Activated T-helper 17 cell treated with anti-CD3 and anti-CD28 coated beads, Interleukin-2, amount 50 U/mL, for 72 hours (primary cell): Measurements from ENCODE around the gene CTU1. TPM values are rescaled to one million over a fixed set of nuclear protein-coding genes. Genes with fewer than 3 reads are reported as not detected.

Experiments used
- ATAC-seq: fragments of 150-1000 bp; cut with Tn5 transposase; replicated peaks from 2 replicates; pipeline ENCODE4 v1.10.0; 2021; ENCODE audit warnings: mild to moderate bottlenecking, moderate library complexity
- H3K27ac Mint-ChIP-seq: one replicate; pipeline ENCODE4 v1.8.0; 2022; ENCODE audit warnings: mixed read lengths
- H3K27me3 Mint-ChIP-seq: one replicate; pipeline ENCODE4 v1.8.0; 2022; ENCODE audit warnings: mixed read lengths
- H3K36me3 Mint-ChIP-seq: one replicate; pipeline ENCODE4 v1.8.0; 2022; ENCODE audit warnings: low read depth, mild to moderate bottlenecking, mixed read lengths
- H3K4me1 Mint-ChIP-seq: one replicate; pipeline ENCODE4 v1.8.0; 2022; ENCODE audit warnings: mixed read lengths
- H3K4me3 Mint-ChIP-seq: one replicate; pipeline ENCODE4 v1.8.0; 2022; ENCODE audit warnings: mild to moderate bottlenecking, mixed read lengths
- H3K9me3 Mint-ChIP-seq: one replicate; pipeline ENCODE4 v1.8.0; 2022; ENCODE audit warnings: mixed read lengths
- total RNA-seq, 2 donors: library from RNA; stranded (reverse); gene quantifications; one replicate each; pipeline ENCODE4 v1.2.3, GENCODE V29; 2022

Gene CTU1
- total RNA-seq, 2 donors from 2014 or later: 7.0 to 9.7 TPM

DNA sequence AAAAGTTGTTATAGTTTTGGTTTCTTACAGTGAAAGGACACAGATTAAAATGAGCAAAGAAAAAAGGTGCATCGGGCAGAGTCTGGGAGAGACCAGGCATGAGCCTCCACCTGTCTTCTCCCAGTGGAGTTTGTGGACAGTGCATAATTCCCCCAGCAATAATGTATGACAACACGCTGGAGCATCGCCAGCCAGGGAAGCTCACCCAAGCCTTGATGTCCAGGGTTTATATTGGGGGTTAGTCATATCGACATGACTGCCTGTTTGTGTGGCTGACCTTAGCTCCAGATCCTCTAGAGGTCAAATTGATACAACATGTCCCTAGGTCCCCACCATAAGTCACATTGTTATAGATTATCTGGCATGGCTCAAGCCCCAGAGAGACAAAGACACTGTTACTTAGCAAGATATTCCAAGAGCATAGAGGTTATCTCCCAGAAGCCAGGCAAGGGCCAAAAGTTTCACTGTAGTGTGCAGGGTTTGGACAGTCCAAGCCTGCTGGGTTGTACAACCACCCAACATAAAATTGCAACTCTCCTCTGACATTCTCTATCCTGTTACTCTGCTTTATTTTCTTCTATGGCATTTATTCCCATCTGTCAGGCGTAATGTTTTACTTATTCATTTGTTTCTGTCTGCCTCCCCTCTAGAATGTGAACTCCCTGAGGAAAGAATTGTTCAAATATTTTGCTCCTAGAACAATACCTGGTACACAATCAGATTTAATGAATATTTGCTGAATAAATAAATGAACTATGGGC, 37.7 kb downstream of the CTU1 start:
- Mint-ChIP-seq H3K9me3 (peaks cover 3% of the 10 kb centered on the region), H3K27ac (no peak overlapping the region), H3K27me3 (peaks cover 26% of the 10 kb centered on the region), H3K4me3 (no peak overlapping the region), H3K36me3 (no peaks in the 10 kb centered on the region), H3K4me1 (no peaks in the 10 kb centered on the region)
- no peak for ATAC-seq

DNA sequence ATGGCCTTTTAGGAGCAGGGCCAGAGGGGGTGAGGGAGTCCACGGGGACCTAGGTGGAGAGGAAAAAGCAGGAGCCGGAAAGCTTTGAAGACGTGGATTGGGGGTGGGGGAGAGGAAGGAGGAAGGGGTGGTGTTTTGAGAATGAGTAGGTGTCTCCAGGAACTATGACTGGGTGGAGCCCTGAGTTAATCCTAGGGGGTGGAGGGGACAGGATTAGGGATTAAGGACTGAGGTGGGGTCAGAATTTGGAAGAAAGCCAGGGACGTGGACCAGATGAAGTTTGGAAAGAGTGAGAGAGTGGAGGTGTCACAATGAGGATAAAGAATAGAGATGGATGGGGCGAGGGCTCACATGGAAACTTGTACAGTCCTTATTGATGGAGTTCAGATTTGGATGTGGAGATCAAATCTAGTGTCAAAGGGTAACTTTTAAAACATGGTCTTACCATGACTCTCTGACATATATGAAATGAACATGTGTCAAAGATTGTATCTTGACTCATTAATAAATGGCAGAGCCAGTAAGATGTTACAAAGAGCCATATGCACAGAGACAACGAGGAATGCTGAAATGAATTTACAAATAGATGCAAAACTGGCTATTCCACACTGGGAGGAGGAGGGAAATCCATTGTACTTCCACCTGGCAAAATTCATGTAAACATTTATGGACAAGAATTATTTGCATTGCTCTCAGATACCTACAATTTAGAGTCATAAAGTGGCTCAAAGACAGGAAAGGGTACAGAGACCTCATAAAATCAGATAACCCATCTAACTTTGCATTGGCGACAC, 41.6 kb downstream of the CTU1 start:
- Mint-ChIP-seq H3K27ac (no peak overlapping the region), H3K4me3 (no peak overlapping the region), H3K9me3 (no peaks in the 10 kb centered on the region), H3K4me1 (no peaks in the 10 kb centered on the region), H3K27me3 (peaks cover 36% of the 10 kb centered on the region), H3K36me3 (no peaks in the 10 kb centered on the region)
- ATAC-seq: no peak

DNA sequence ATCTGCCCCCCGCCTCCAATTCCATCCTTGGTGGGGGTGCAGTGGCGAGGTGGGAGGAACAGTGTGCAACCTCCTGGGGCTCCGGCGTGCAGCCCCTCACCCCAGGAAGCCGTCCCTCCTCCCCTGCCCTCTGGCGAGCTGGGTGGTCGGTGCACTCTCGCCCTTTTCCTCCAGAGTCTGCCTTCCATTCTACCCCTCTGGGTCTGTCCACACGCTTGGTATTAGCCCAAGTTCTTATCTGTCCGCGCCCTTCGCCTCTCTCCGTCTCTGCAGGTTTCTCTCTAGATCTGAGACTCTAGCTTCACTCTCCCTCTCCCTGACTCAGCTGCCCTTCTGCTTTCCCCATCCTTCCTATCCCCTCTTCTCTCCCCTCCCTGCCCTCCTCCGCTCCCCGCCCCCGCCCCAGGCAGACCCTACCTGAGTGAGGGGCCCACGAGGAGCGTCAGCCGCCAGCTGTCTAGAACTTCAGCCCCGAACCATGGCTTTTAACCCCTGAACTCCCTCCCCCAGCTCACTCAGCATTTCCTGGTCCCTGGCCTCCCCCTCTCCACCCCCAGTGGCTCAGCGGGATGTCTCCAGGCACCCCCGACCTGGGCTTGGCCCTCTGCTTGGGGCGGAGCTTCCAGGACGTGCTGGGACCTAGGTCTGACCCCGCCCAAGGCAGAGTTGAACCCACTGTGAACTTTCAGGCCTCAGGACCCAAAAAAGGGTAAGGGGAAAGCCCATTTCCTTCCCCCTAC, 42.8 kb downstream of the CTU1 start:
- H3K27ac Mint-ChIP-seq: no peak overlapping the region
- peaks cover 45% of the 10 kb centered on the region for H3K27me3 Mint-ChIP-seq
- no peaks in the 10 kb centered on the region for H3K4me1 Mint-ChIP-seq
- no peaks in the 10 kb centered on the region for H3K36me3 Mint-ChIP-seq
- no peak overlapping the region for H3K4me3 Mint-ChIP-seq
- H3K9me3 Mint-ChIP-seq: no peaks in the 10 kb centered on the region
- ATAC-seq: no peak

GRCh38 chr19:51064534-51065220, 43.5 kb downstream of the CTU1 start, which contains the start of gene KLK13:
Gene KLK13, minus strand, starts transcription at chr19:51065092. Its CDS starts 25 bp downstream, at chr19:51065067.
- peaks cover 50% of the 10 kb centered on the region for H3K27me3 Mint-ChIP-seq
- ATAC-seq: no peak
- H3K4me3 Mint-ChIP-seq: no peak within 1 kb of the TSS
- H3K4me1 Mint-ChIP-seq: no peaks in the 10 kb centered on the region
- no peaks in the 10 kb centered on the region for H3K9me3 Mint-ChIP-seq
- H3K36me3 Mint-ChIP-seq: no peaks in the 10 kb centered on the region
- H3K27ac Mint-ChIP-seq: no peak within 1 kb of the TSS

DNA sequence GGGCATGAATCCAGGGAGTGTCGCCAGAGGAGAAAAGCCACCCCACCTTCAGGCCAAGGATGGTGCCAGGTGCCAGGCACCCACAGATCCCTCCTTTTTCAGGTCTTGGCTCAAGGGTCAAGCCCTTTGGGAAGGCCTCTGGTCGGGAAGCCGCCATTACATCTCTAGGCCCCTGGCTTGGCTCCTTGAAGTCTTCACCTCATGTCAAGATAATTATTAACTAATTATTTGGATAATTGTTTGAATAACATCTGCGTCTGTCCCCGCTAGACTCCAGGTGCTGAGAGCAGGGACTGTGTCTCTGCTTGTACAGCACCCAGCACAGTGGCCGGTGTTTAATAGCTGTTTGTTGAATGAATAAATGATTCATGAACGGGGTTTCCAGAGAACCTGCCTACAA, 44.5 kb downstream of the CTU1 start:
- no peak overlapping the region for H3K27ac Mint-ChIP-seq
- H3K27me3 Mint-ChIP-seq: peaks cover 53% of the 10 kb centered on the region
- no peak for ATAC-seq
- H3K4me1 Mint-ChIP-seq: no peaks in the 10 kb centered on the region
- H3K36me3 Mint-ChIP-seq: no peaks in the 10 kb centered on the region
- H3K4me3 Mint-ChIP-seq: no peak overlapping the region
- H3K9me3 Mint-ChIP-seq: no peaks in the 10 kb centered on the region

DNA sequence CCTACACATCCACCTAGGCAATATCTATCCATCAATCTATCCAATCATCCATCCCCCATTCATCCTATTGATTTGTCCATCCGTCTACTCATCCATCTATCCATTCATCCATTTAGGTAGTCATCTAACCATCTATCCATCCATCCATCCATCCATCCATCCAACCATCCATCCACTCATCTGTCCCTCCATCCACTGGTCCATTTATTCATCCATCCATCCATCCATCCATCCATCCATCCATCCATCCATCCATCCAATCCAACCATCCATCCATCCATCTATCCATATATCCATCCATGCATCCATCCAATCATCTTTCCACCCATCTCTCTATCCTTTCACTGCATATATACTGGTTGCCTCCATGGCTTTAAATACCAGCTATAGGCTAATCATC, 47.2 kb downstream of the CTU1 start:
- Mint-ChIP-seq H3K9me3 (no peaks in the 10 kb centered on the region), H3K27me3 (peaks cover 51% of the 10 kb centered on the region), H3K36me3 (no peaks in the 10 kb centered on the region), H3K4me3 (no peak overlapping the region), H3K4me1 (no peaks in the 10 kb centered on the region), H3K27ac (no peak overlapping the region)
- no peak for ATAC-seq

DNA sequence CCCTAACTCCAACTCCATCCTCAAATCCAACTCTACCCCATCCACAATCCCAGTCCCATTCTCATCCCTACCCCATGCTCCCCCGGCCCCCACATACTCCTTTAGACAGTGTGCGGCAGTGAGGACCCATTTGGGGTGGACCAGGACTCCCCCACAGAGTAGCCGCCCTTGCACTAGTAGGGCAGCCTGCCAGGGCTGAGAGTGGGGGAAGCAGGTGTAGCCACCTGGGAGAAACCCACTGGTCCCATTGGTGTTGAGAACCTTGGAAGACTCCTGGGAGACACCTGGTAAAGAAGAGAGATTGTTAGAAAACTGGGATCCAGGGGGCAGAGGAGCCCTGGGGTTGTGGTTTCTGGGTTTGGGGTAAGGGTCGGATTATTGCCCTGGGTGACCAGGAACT, 47.9 kb downstream of the CTU1 start:
- Mint-ChIP-seq H3K27ac (no peak overlapping the region), H3K4me1 (no peaks in the 10 kb centered on the region), H3K27me3 (peaks cover 52% of the 10 kb centered on the region), H3K36me3 (no peaks in the 10 kb centered on the region), H3K4me3 (no peak overlapping the region), H3K9me3 (no peaks in the 10 kb centered on the region)
- no peak for ATAC-seq

DNA sequence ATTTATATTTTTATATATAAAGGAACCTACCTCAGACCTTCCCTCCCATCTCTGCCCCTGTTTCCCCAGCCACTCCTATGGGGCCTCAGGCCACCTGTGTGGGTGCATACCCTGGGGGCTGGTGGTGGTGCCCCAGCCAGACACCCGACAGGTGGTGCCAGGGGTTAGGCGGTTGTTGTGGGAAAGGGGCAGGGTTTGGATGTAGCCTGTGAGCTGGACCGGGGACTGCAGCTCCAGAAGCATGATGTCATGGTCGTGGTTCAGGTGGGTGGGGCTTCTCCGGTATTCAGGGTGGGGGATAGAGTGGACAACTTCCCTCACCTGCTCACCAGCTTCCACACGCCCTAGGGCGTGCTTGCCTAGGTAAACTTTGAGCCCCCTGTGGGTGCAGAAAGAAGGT, 48.5 kb downstream of the CTU1 start:
- ATAC-seq: no peak
- H3K36me3 Mint-ChIP-seq: no peaks in the 10 kb centered on the region
- H3K27ac Mint-ChIP-seq: no peak overlapping the region
- H3K27me3 Mint-ChIP-seq: peaks cover 52% of the 10 kb centered on the region
- no peaks in the 10 kb centered on the region for H3K4me1 Mint-ChIP-seq
- no peak overlapping the region for H3K4me3 Mint-ChIP-seq
- H3K9me3 Mint-ChIP-seq: no peaks in the 10 kb centered on the region

GRCh38 chr19:51055866-51056265, 52.3 kb downstream of the CTU1 start:
- H3K9me3 Mint-ChIP-seq: no peaks in the 10 kb centered on the region
- no peaks in the 10 kb centered on the region for H3K4me1 Mint-ChIP-seq
- H3K36me3 Mint-ChIP-seq: no peaks in the 10 kb centered on the region
- no peak overlapping the region for H3K4me3 Mint-ChIP-seq
- no peak overlapping the region for H3K27ac Mint-ChIP-seq
- no peak for ATAC-seq
- H3K27me3 Mint-ChIP-seq: peaks cover 46% of the 10 kb centered on the region

Other genes starting within 250 kb of the CTU1 start
- under 1 TPM in 1 of 2 donors, not detected in 1; 0.24 TPM for gene KLK2, start 235.0 kb downstream of the CTU1 start, total RNA-seq
- gene KLK4, start 197.0 kb downstream of the CTU1 start, total RNA-seq: not detected
- gene KLK5, start 155.4 kb downstream of the CTU1 start, total RNA-seq: not detected
- gene KLK6, start 138.8 kb downstream of the CTU1 start, total RNA-seq: not detected
- gene KLK7, start 124.5 kb downstream of the CTU1 start, total RNA-seq: not detected
- not detected for gene KLK8, start 106.8 kb downstream of the CTU1 start, total RNA-seq
- gene KLK10, start 88.7 kb downstream of the CTU1 start, total RNA-seq: not detected
- gene KLK11, start 81.8 kb downstream of the CTU1 start, total RNA-seq: not detected
- gene KLK12, start 73.4 kb downstream of the CTU1 start, total RNA-seq: not detected
- gene KLK13, start 43.3 kb downstream of the CTU1 start, total RNA-seq: not detected
- under 1 TPM; 0.26 to 0.77 TPM for gene KLK14, start 25.5 kb downstream of the CTU1 start, total RNA-seq
- gene SIGLEC9, start 16.5 kb upstream of the CTU1 start, total RNA-seq: under 1 TPM; 0.15 to 0.74 TPM
- not detected for gene SIGLEC7, start 33.9 kb upstream of the CTU1 start, total RNA-seq
- 1 to 10 TPM in 1 of 2 donors, not detected in 1; 1.2 TPM for gene CD33, start 116.7 kb upstream of the CTU1 start, total RNA-seq
- gene SIGLECL1, start 142.7 kb upstream of the CTU1 start, total RNA-seq: under 1 TPM in 1 of 2 donors, not detected in 1; 0.30 TPM
- gene IGLON5, start 203.2 kb upstream of the CTU1 start, total RNA-seq: under 1 TPM; 0.09 to 0.32 TPM
- gene VSIG10L, start 233.7 kb upstream of the CTU1 start, total RNA-seq: 1 to 10 TPM; 1.2 to 5.2 TPM